Right lobe of liver (tissue), 6 donors: ENCODE data around the gene LOXL3. TPM values are rescaled to one million over a fixed set of nuclear protein-coding genes. Genes with fewer than 3 reads are reported as not detected.

Source experiments
- ATAC-seq, 4 donors: fragments of 200-7000 bp; cut with Tn5 transposase; one replicate each; pipeline ENCODE4 v1.9.1; 2020; ENCODE audit warnings: mild to moderate bottlenecking in 4 of 4, moderate library complexity in 4 of 4
- DNase-seq, 3 donors: peaks; one replicate each; pipeline ENCODE4 v3.0.0-alpha.2; 2020
- H3K27ac ChIP-seq, 3 donors: fragments of 200-600 bp; one replicate each; pipeline ENCODE4 v1.8.0; 2022
- H3K27me3 ChIP-seq, 2 donors: fragments of 200-600 bp; one replicate each; pipeline ENCODE4 v1.8.0; 2022
- H3K36me3 ChIP-seq, 4 donors: fragments of 200-600 bp; sonication (generic) in 1 of 4; one replicate each; pipeline versions ENCODE4 v1.5.1 to v1.8.0; 2017 to 2022; ENCODE audit warnings: control low read depth in 1 of 4
- H3K4me1 ChIP-seq, 4 donors: fragments of 200-600 bp; sonication (generic) in 1 of 4; one replicate each; pipeline versions ENCODE4 v1.5.1 to v1.8.0; 2017 to 2022; ENCODE audit warnings: control low read depth in 1 of 4
- H3K4me3 ChIP-seq, 3 donors: fragments of 200-600 bp; one replicate each; pipeline ENCODE4 v1.8.0; 2022
- H3K9me3 ChIP-seq, 4 donors: fragments of 200-600 bp; sonication (generic) in 1 of 4; one replicate each; pipeline versions ENCODE4 v1.5.1 to v1.8.0; 2017 to 2022; ENCODE audit warnings: control low read depth in 1 of 4
- CTCF ChIP-seq, 4 donors: fragments of 200-600 bp in 3 of 4; fragments of 450-650 bp in 1 of 4; IDR thresholded peaks; one replicate each; pipeline versions ENCODE4 v1.5.1 to v1.8.0; 2016 to 2022; ENCODE audit warnings: antibody characterized with exemption in 4 of 4, mild to moderate bottlenecking in 2 of 4
- POLR2A ChIP-seq: fragments of 450-650 bp; IDR thresholded peaks from one replicate; pipeline ENCODE4 v1.6.1; 2017; ENCODE audit warnings: antibody characterized with exemption, mild to moderate bottlenecking
- WGBS: methylation state at CpG from one replicate; pipeline ENCODE4 v1.1.6; 2018; ENCODE audit warnings: low coverage, low lambda C conversion rate; ENCODE audit not compliant: insufficient coverage; ENCODE audit errors: missing lambda C conversion rate; 5-methylcytosine and 5-hydroxymethylcytosine counted together
- intact Hi-C, 2 donors: fragments of 100-400 bp; cut with DNase I; formaldehyde crosslinking; loops; one replicate each; pipeline versions ENCODE4 v1.11.2 to v1.14.1; 2022
- total RNA-seq, 6 experiments: library from RNA; depleted of rRNA in 2 of 6; stranded (reverse); fragments of >200 nt in 2 of 6; fragmentation: NEBNext Ultra II Directional in 3 of 6; extraction: Animal tissue kit (Norgen Biotek cat#: 25700) in 3 of 6; gene quantifications; one replicate each; pipeline versions ENCODE4 v1.1.0 to v1.2.4, GENCODE V29; 2016 to 2023
- donor health status: DM: no; HTN: yes; CAD: no.
- donor health status: DM: no; HTN: no; CAD: no.
- donor health status: DM: no; HTN: no; CAD: no.
- donor health status: DM: no; HTN: yes; CAD: no.
- donor health status: DM: no; HTN: yes; CAD: no.

Gene LOXL3
- total RNA-seq, 6 experiments from 2014 or later: 0.92 to 3.3 (median 1.8) TPM

- WGBS: 78% methylated on average over 9 of the region's 11 CpGs
- DNase-seq: no peak
- Histone ChIP-seq H3K36me3 (peaks cover 0 to 20% (median 9%) of the 10 kb centered on the region in 4 donors), H3K27ac (no peak within 1 kb of the TSS), H3K27me3 (no peaks in the 10 kb centered on the region), H3K4me1 (peaks cover 0 to 16% (median 6%) of the 10 kb centered on the region in 4 donors), H3K9me3 (no peaks in the 10 kb centered on the region), H3K4me3 (no peak within 1 kb of the TSS)
- intact Hi-C loops: loop anchor here in 1 of 2 donors (5.0 kb wide), 1 partner anchor 39 kb away; no protein-coding TSS in a partner anchor
- no peak for TF ChIP-seq POLR2A
- no peak for TF ChIP-seq CTCF (IDR thresholded peaks at IDR 0.05)
- ATAC-seq: no peak
Measured at GRCh38 chr2:74525717-74526648, 27.8 kb downstream of the LOXL3 start, which contains the start of gene DQX1. TSS of gene DQX1 (minus strand) at chr2:74526231. CDS start at chr2:74525729, 502 bp downstream.

- Histone ChIP-seq H3K4me3 (no peak overlapping the region), H3K27me3 (no peaks in the 10 kb centered on the region), H3K27ac (no peak overlapping the region), H3K36me3 (peaks cover 0 to 20% (median 9%) of the 10 kb centered on the region in 4 donors), H3K9me3 (no peaks in the 10 kb centered on the region), H3K4me1 (peaks cover 0 to 11% (median 4%) of the 10 kb centered on the region in 4 donors)
- WGBS: 91% methylated on average over 3 of the region's 10 CpGs
- ATAC-seq (no peak), DNase-seq (no peak)
- intact Hi-C loops: loop anchor here in 1 of 2 donors (5.0 kb wide), 1 partner anchor 38 kb away; no protein-coding TSS in a partner anchor
- no peak for TF ChIP-seq CTCF (IDR thresholded peaks at IDR 0.05)
- TF ChIP-seq POLR2A: no peak
Measured at GRCh38 chr2:74524955-74525716, 28.6 kb downstream of the LOXL3 start.

GRCh38 chr2:74524005-74524404, 29.7 kb downstream of the LOXL3 start:
- Histone ChIP-seq H3K4me1 (peaks cover 0 to 11% (median 4%) of the 10 kb centered on the region in 4 donors), H3K36me3 (peaks cover 0 to 20% (median 9%) of the 10 kb centered on the region in 4 donors), H3K27ac (no peak overlapping the region), H3K27me3 (no peaks in the 10 kb centered on the region), H3K9me3 (no peaks in the 10 kb centered on the region), H3K4me3 (no peak overlapping the region)
- DNase-seq: no peak
- ATAC-seq: no peak
- TF ChIP-seq CTCF (IDR thresholded peaks at IDR 0.05): no peak
- WGBS: 100% methylated on average over 1 of the region's 9 CpGs
- intact Hi-C loops: no loop called here

- no peak overlapping the region for H3K4me3 ChIP-seq
- peaks cover 0 to 3% of the 10 kb centered on the region in 2 donors for H3K27me3 ChIP-seq
- no peaks in the 10 kb centered on the region for H3K9me3 ChIP-seq
- ATAC-seq (no peak), DNase-seq (no peak)
- no peak overlapping the region for H3K27ac ChIP-seq
- H3K4me1 ChIP-seq: no peaks in the 10 kb centered on the region
- H3K36me3 ChIP-seq: peaks cover 0 to 16% (median 7%) of the 10 kb centered on the region in 4 donors
- WGBS: no CpG with 5 or more reads among the region's 3 CpGs
- intact Hi-C loops: no loop called here
- no peak for TF ChIP-seq POLR2A
- TF ChIP-seq CTCF (IDR thresholded peaks at IDR 0.05): no peak
Measured at GRCh38 chr2:74522516-74522915, 31.2 kb downstream of the LOXL3 start.
